ENCODE measurements around the gene ZNF319.

Gene ZNF319

GRCh38 chr16:58020628-58021521, 20.4 kb upstream of the ZNF319 start:
- Mint-ChIP-seq H3K27ac (peak overlapping the region in 2 of 3 experiments; percentile 1 to 8), H3K36me3 (ENCODE audit: low read depth) (no peaks in the 10 kb centered on the region), H3K9me3 (no peaks in the 10 kb centered on the region), H3K4me3 (no peak overlapping the region), H3K27me3 (ENCODE audit: low read depth) (peaks cover 27% of the 10 kb centered on the region), H3K4me1 (peaks cover 35% of the 10 kb centered on the region)
- TF ChIP-seq CTCF (IDR thresholded peaks at IDR 0.05; ENCODE audit: unreplicated experiment in 3 of 3) = peak; percentile 82 to 93 (median 87)

GRCh38 chr16:58019866-58020538, 19.5 kb upstream of the ZNF319 start:
- no peak overlapping the region for H3K27ac Mint-ChIP-seq
- peaks cover 33% of the 10 kb centered on the region for H3K4me1 Mint-ChIP-seq
- no peaks in the 10 kb centered on the region for H3K9me3 Mint-ChIP-seq
- H3K4me3 Mint-ChIP-seq = no peak overlapping the region
- peaks cover 26% of the 10 kb centered on the region for H3K27me3 Mint-ChIP-seq (ENCODE audit: low read depth)
- no peaks in the 10 kb centered on the region for H3K36me3 Mint-ChIP-seq (ENCODE audit: low read depth)
- no peak for TF ChIP-seq CTCF (IDR thresholded peaks at IDR 0.05; ENCODE audit: unreplicated experiment in 3 of 3)

GRCh38 chr16:58018803-58019202, 18.3 kb upstream of the ZNF319 start:
- H3K36me3 Mint-ChIP-seq (ENCODE audit: low read depth) = no peaks in the 10 kb centered on the region
- no peaks in the 10 kb centered on the region for H3K9me3 Mint-ChIP-seq
- H3K4me1 Mint-ChIP-seq = peaks cover 27% of the 10 kb centered on the region
- peaks cover 14% of the 10 kb centered on the region for H3K27me3 Mint-ChIP-seq (ENCODE audit: low read depth)
- H3K4me3 Mint-ChIP-seq = no peak overlapping the region
- H3K27ac Mint-ChIP-seq = no peak overlapping the region
- TF ChIP-seq CTCF (IDR thresholded peaks at IDR 0.05; ENCODE audit: unreplicated experiment in 3 of 3) = no peak

- H3K9me3 Mint-ChIP-seq = no peaks in the 10 kb centered on the region
- H3K4me3 Mint-ChIP-seq = no peak overlapping the region
- no peaks in the 10 kb centered on the region for H3K36me3 Mint-ChIP-seq (ENCODE audit: low read depth)
- H3K4me1 Mint-ChIP-seq = peaks cover 10% of the 10 kb centered on the region
- H3K27ac Mint-ChIP-seq = no peak overlapping the region
- no peak for TF ChIP-seq CTCF (IDR thresholded peaks at IDR 0.05; ENCODE audit: unreplicated experiment in 3 of 3)
- no peaks in the 10 kb centered on the region for H3K27me3 Mint-ChIP-seq (ENCODE audit: low read depth)
Observed at GRCh38 chr16:58016840-58017446, 16.5 kb upstream of the ZNF319 start.

GRCh38 chr16:58013201-58013956, 12.9 kb upstream of the ZNF319 start:
- no peak for TF ChIP-seq CTCF (IDR thresholded peaks at IDR 0.05; ENCODE audit: unreplicated experiment in 3 of 3)
- Mint-ChIP-seq H3K27me3 (ENCODE audit: low read depth) (no peaks in the 10 kb centered on the region), H3K27ac (no peak overlapping the region)

More at GRCh38 chr16:58013201-58013956, 12.9 kb upstream of the ZNF319 start:
- Mint-ChIP-seq H3K4me1 (peaks cover 7% of the 10 kb centered on the region), H3K36me3 (ENCODE audit: low read depth) (peaks cover 24% of the 10 kb centered on the region), H3K4me3 (no peak overlapping the region), H3K9me3 (no peaks in the 10 kb centered on the region)

All from nephron (organoid).